H9 (cell line): Measurements from ENCODE around the gene BICDL2. TPM values are rescaled to one million over a fixed set of nuclear protein-coding genes. Genes with fewer than 3 reads are reported as not detected.

Experiments used
- DNase-seq: peaks from one replicate; pipeline ENCODE4 v3.0.0-alpha.2; 2017
- H2AFZ ChIP-seq: one replicate; pipeline ENCODE4 v1.6.1; 2013; ENCODE audit warnings: mild to moderate bottlenecking, low read length, control low read depth, moderate library complexity
- H2AK5ac ChIP-seq: 2 replicates; pipeline ENCODE4 v1.6.1; 2013; ENCODE audit warnings: low read length, control low read depth, mixed read lengths; ENCODE audit not compliant: insufficient read length
- H2BK120ac ChIP-seq: one replicate; pipeline ENCODE4 v1.6.1; 2013; ENCODE audit warnings: low read depth, mild to moderate bottlenecking, low read length, control low read depth, inconsistent platforms; ENCODE audit not compliant: poor library complexity, severe bottlenecking
- H2BK12ac ChIP-seq: 2 replicates; pipeline ENCODE4 v1.6.1; 2013; ENCODE audit warnings: low read length, control low read depth, mixed read lengths, low read depth; ENCODE audit not compliant: insufficient read length
- H2BK15ac ChIP-seq: 2 replicates; pipeline ENCODE4 v1.6.1; 2013; ENCODE audit warnings: low read depth, low read length, control low read depth
- H2BK20ac ChIP-seq: one replicate; pipeline ENCODE4 v1.6.1; 2013; ENCODE audit warnings: low read depth, mild to moderate bottlenecking, low read length, control low read depth, inconsistent platforms; ENCODE audit not compliant: poor library complexity, severe bottlenecking
- H2BK5ac ChIP-seq: 2 replicates; pipeline ENCODE4 v1.6.1; 2013; ENCODE audit warnings: low read length, control low read depth, mixed read lengths; ENCODE audit not compliant: insufficient read length
- H3K14ac ChIP-seq: 2 replicates; pipeline ENCODE4 v1.6.1; 2013; ENCODE audit warnings: low read length, control low read depth; ENCODE audit not compliant: insufficient read depth
- H3K18ac ChIP-seq: 2 replicates; pipeline ENCODE4 v1.6.1; 2013; ENCODE audit warnings: low read depth, mild to moderate bottlenecking, mixed read lengths, low read length, control low read depth; ENCODE audit not compliant: insufficient read length
- H3K23ac ChIP-seq: 2 replicates; pipeline ENCODE4 v1.6.1; 2013; ENCODE audit warnings: low read length, control low read depth, mixed read lengths, low read depth; ENCODE audit not compliant: insufficient read length
- H3K23me2 ChIP-seq: 2 replicates; pipeline ENCODE4 v1.6.1; 2013; ENCODE audit warnings: low read depth, mild to moderate bottlenecking, mixed read lengths, low read length, control low read depth; ENCODE audit not compliant: insufficient read length, poor library complexity, severe bottlenecking
- H3K27ac ChIP-seq: 2 replicates; pipeline ENCODE4 v1.5.1; 2013; ENCODE audit warnings: low read length, control low read depth, mixed read lengths, low read depth; ENCODE audit not compliant: insufficient read length
- H3K27me3 ChIP-seq: 2 replicates; pipeline ENCODE4 v1.6.1; 2013; ENCODE audit warnings: low read length, control low read depth, inconsistent platforms; ENCODE audit not compliant: insufficient read depth
- H3K4ac ChIP-seq: 2 replicates; pipeline ENCODE4 v1.6.1; 2013; ENCODE audit warnings: low read depth, mild to moderate bottlenecking, control low read depth, inconsistent platforms, low read length, moderate library complexity
- H3K4me1 ChIP-seq: 2 replicates; pipeline ENCODE4 v1.6.1; 2013; ENCODE audit warnings: low read length, control low read depth, inconsistent platforms; ENCODE audit not compliant: insufficient read depth
- H3K4me2 ChIP-seq: 2 replicates; pipeline ENCODE4 v1.6.1; 2013; ENCODE audit warnings: low read length, control low read depth, mixed read lengths; ENCODE audit not compliant: insufficient read length, insufficient read depth
- H3K56ac ChIP-seq: 2 replicates; pipeline ENCODE4 v1.6.1; 2013; ENCODE audit warnings: low read depth, mild to moderate bottlenecking, mixed read lengths, low read length, control low read depth; ENCODE audit not compliant: insufficient read length
- H3K79me1 ChIP-seq: 2 replicates; pipeline ENCODE4 v1.6.1; 2013; ENCODE audit warnings: low read depth, mild to moderate bottlenecking, moderate library complexity, low read length, control low read depth, inconsistent platforms; ENCODE audit not compliant: insufficient read depth, poor library complexity, severe bottlenecking
- H3K79me2 ChIP-seq: 2 replicates; pipeline ENCODE4 v1.6.1; 2013; ENCODE audit warnings: low read length, control low read depth, inconsistent platforms; ENCODE audit not compliant: insufficient read depth
- H3K9ac ChIP-seq: 2 replicates; pipeline ENCODE4 v1.6.1; 2013; ENCODE audit warnings: low read length, control low read depth, mixed read lengths; ENCODE audit not compliant: insufficient read length; ENCODE audit errors: extremely low read depth
- H3K9me3 ChIP-seq: one replicate; pipeline ENCODE4 v1.6.1; 2013; ENCODE audit warnings: low read depth, low read length, inconsistent platforms; ENCODE audit not compliant: control insufficient read depth
- H3T11ph ChIP-seq: one replicate; pipeline ENCODE4 v1.6.1; 2013; ENCODE audit warnings: mild to moderate bottlenecking, low read length, control low read depth, inconsistent platforms
- H4K20me1 ChIP-seq: one replicate; pipeline ENCODE4 v1.6.1; 2013; ENCODE audit not compliant: control insufficient read depth, insufficient read length, insufficient read depth
- H4K5ac ChIP-seq: 2 replicates; pipeline ENCODE4 v1.6.1; 2013; ENCODE audit warnings: low read depth, mild to moderate bottlenecking, mixed read lengths, low read length, control low read depth; ENCODE audit not compliant: insufficient read length
- H4K8ac ChIP-seq: replicated peaks from 2 replicates; pipeline ENCODE4 v1.6.1; 2013; ENCODE audit warnings: low read length, control low read depth, mixed read lengths, low read depth; ENCODE audit not compliant: insufficient read length
- H4K91ac ChIP-seq: 2 replicates; pipeline ENCODE4 v1.6.1; 2013; ENCODE audit warnings: low read depth, mild to moderate bottlenecking, moderate library complexity, mixed read lengths, low read length, control low read depth; ENCODE audit not compliant: insufficient read length
- H3K27ac Mint-ChIP-seq, 3 experiments: 2 replicates in 2 of 3; 3 replicates in 1 of 3; pipeline ENCODE4 v1.8.0; 2020 to 2021; ENCODE audit warnings: mixed read lengths in 3 of 3, mild to moderate bottlenecking in 1 of 3, moderate library complexity in 1 of 3
- H3K27me3 Mint-ChIP-seq: 2 replicates; pipeline ENCODE4 v1.8.0; 2021; ENCODE audit warnings: low read depth, mild to moderate bottlenecking, moderate library complexity, mixed read lengths
- H3K36me3 Mint-ChIP-seq, 3 experiments: 2 replicates in 2 of 3; 3 replicates in 1 of 3; pipeline ENCODE4 v1.8.0; 2020 to 2021; ENCODE audit warnings: low read depth in 3 of 3, mixed read lengths in 3 of 3; ENCODE audit not compliant: insufficient read depth in 1 of 3
- H3K4me1 Mint-ChIP-seq, 2 experiments: 2 replicates each; pipeline ENCODE4 v1.8.0; 2020; ENCODE audit warnings: mixed read lengths in 2 of 2
- H3K4me3 Mint-ChIP-seq, 2 experiments: 2 replicates in 1 of 2; 3 replicates in 1 of 2; pipeline ENCODE4 v1.8.0; 2020 to 2021; ENCODE audit warnings: mild to moderate bottlenecking in 2 of 2, mixed read lengths in 2 of 2, moderate library complexity in 1 of 2
- H3K9me3 Mint-ChIP-seq, 2 experiments: 2 replicates in 1 of 2; 3 replicates in 1 of 2; pipeline ENCODE4 v1.8.0; 2020; ENCODE audit warnings: mild to moderate bottlenecking in 2 of 2, mixed read lengths in 2 of 2, moderate library complexity in 1 of 2
- WGBS: extraction: QIAGEN DNeasy Blood & Tissue Kit; methylation state at CpG from one replicate; pipeline ENCODE4 v1.1.7; 2013; ENCODE audit warnings: missing lambda C conversion rate, low lambda C conversion rate, mixed read lengths; ENCODE audit not compliant: insufficient read length; ENCODE audit errors: extremely low coverage; 5-methylcytosine and 5-hydroxymethylcytosine counted together
- total RNA-seq: library from RNA; stranded (reverse); gene quantifications from 2 replicates; pipeline ENCODE4 v1.2.1, GENCODE V29; 2021
- TF ChIP-seq, protein P1 (sequence below): fragments of 200-600 bp; sonication (generic); conservative IDR thresholded peaks from 3 replicates; pipeline ENCODE4 v1.8.0; 2021; ENCODE audit warnings: antibody characterized with exemption, mild to moderate bottlenecking

Gene BICDL2
- total RNA-seq, 1 experiment from 2014 or later, result 13.5 TPM

DNA sequence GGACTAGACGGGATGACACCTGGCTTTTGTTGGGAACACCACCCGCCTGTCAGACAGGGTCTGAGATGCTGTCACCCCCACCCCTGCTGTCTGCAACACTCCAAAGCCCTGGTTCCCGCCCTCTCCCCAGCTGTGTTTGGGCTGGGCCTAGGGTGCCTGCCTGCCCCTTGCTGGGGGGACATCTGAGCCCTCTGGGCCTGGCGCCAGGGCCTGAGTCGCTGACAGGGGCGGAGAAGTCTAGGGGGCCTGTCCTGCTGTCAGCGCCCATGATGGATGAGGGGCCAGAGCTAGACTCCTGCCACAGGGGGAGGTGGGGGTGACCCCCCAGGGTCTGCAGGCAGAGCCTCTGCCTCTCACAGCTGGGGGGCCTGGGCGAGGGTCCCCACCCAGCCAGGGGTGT lies 48.9 kb downstream of the BICDL2 start:
- Histone ChIP-seq H3K79me1 (no peaks in the 10 kb centered on the region), H3K4me1 (no peaks in the 10 kb centered on the region; the same call in 1 of the 2 replicates), H3K4me2 (no peak overlapping the region), H4K8ac (no peak overlapping the region), H3K4ac (no peak overlapping the region), H3K56ac (no peak overlapping the region), H2BK15ac (no peak overlapping the region), H2AFZ (no peak overlapping the region), H2AK5ac (no peak overlapping the region), H3K27me3 (no peaks in the 10 kb centered on the region), H2BK120ac (no peak overlapping the region), H3K14ac (no peak overlapping the region; the same call in 1 of the 2 replicates), H3K23me2 (no peaks in the 10 kb centered on the region), H3K9me3 (no peaks in the 10 kb centered on the region), H2BK20ac (no peak overlapping the region), H2BK12ac (no peak overlapping the region), H2BK5ac (no peak overlapping the region), H3K79me2 (no peaks in the 10 kb centered on the region), H3T11ph (no peak overlapping the region), H3K18ac (no peak overlapping the region), H3K9ac (no peak overlapping the region), H3K23ac (no peak overlapping the region), H4K5ac (no peak overlapping the region), H4K20me1 (no peaks in the 10 kb centered on the region), H3K27ac (no peak overlapping the region), H4K91ac (no peak overlapping the region)
- no peak for DNase-seq
- H3K9me3 Mint-ChIP-seq, result no peaks in the 10 kb centered on the region
- H3K27me3 Mint-ChIP-seq, result peaks cover 10% of the 10 kb centered on the region
- TF ChIP-seq, protein P1, sequence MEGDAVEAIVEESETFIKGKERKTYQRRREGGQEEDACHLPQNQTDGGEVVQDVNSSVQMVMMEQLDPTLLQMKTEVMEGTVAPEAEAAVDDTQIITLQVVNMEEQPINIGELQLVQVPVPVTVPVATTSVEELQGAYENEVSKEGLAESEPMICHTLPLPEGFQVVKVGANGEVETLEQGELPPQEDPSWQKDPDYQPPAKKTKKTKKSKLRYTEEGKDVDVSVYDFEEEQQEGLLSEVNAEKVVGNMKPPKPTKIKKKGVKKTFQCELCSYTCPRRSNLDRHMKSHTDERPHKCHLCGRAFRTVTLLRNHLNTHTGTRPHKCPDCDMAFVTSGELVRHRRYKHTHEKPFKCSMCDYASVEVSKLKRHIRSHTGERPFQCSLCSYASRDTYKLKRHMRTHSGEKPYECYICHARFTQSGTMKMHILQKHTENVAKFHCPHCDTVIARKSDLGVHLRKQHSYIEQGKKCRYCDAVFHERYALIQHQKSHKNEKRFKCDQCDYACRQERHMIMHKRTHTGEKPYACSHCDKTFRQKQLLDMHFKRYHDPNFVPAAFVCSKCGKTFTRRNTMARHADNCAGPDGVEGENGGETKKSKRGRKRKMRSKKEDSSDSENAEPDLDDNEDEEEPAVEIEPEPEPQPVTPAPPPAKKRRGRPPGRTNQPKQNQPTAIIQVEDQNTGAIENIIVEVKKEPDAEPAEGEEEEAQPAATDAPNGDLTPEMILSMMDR, result no peak
- no peak overlapping the region for H3K4me3 Mint-ChIP-seq
- WGBS, result no CpG with 5 or more reads among the region's 8 CpGs
- H3K27ac Mint-ChIP-seq, result no peak overlapping the region
- H3K36me3 Mint-ChIP-seq, result no peaks in the 10 kb centered on the region
- H3K4me1 Mint-ChIP-seq, result peaks cover 15 to 45% of the 10 kb centered on the region in 2 experiments
